ENCODE results near the gene CHL1. TPM values are rescaled to one million over a fixed set of nuclear protein-coding genes. Genes with fewer than 3 reads are reported as not detected.

The CHL1 gene
- total and polyA plus RNA-seq, 2 of the 8 experiments (the other 6 are each of a cell fraction or from before 2014, with no cell fraction given): 0.05 to 0.99 TPM

- H4K8ac ChIP-seq (ENCODE audit: extremely low read depth, insufficient read depth, low read length): no peak overlapping the region
- H3K79me1 ChIP-seq (ENCODE audit: low read depth, low read length): no peaks in the 10 kb centered on the region
- H2BK12ac ChIP-seq (ENCODE audit: low read depth, low read length): no peak overlapping the region
- H3K27me3 ChIP-seq (replicated peaks in 1 of 4; ENCODE audit: control insufficient read depth in 3 of 4, extremely low read depth in 1 of 4, insufficient read depth in 3 of 4, low read length in 3 of 4): peaks cover 0 to 8% (median 1%) of the 10 kb centered on the region in 4 experiments; a peak in 3 of 7 replicates
- H3K23ac ChIP-seq (ENCODE audit: insufficient read length): no peak overlapping the region
- H3K79me2 ChIP-seq (ENCODE audit: control insufficient read depth in 1 of 2, insufficient read depth in 2 of 2, low read length in 2 of 2): no peaks in the 10 kb centered on the region
- H3K18ac ChIP-seq (ENCODE audit: extremely low read depth, low read length): no peak overlapping the region
- DNase-seq (ENCODE audit: low read depth in 1 of 2, low spot score in 2 of 2) (no peak), FAIRE-seq (no peak)
- ChIA-PET CTCF (ENCODE audit: partially characterized antibody) (interaction anchor here (0.6 to 3.4 kb wide), 5 partner anchors 10 to 446 kb away, joined by 3 to 11 read pairs (median 4); no protein-coding TSS in a partner anchor), POLR2A (ENCODE audit: partially characterized antibody) (no interaction called here)
- H2BK20ac ChIP-seq (ENCODE audit: low read length): no peak overlapping the region
- no peak overlapping the region for H4K91ac ChIP-seq (replicated peaks; ENCODE audit: insufficient read length, low read length)
- H2BK5ac ChIP-seq (ENCODE audit: low read depth, low read length): no peak overlapping the region
- no peak overlapping the region for H2BK120ac ChIP-seq (replicated peaks; ENCODE audit: low read depth, low read length)
- no peaks in the 10 kb centered on the region; the same call in 1 of the 2 replicates for H3K23me2 ChIP-seq (ENCODE audit: low read depth, low read length)
- TF ChIP-seq MAFK (IDR thresholded peaks at IDR 0.05; ENCODE audit: low read depth, low read length): no peak
- peak in 1 of 2 experiments; percentile 34; a peak in 2 of 4 replicates for TF ChIP-seq RAD21 (IDR thresholded peaks at IDR 0.05 in 1 of 2, conservative IDR thresholded peaks at IDR 0.05 in 1 of 2; ENCODE audit: low read depth in 2 of 2, low read length in 2 of 2)
- H3K4ac ChIP-seq (replicated peaks; ENCODE audit: insufficient read length, low read depth, low read length): no peak overlapping the region
- no peaks in the 10 kb centered on the region for H3K9me3 ChIP-seq (ENCODE audit: insufficient read depth in 2 of 2, low read depth in 1 of 2, low read length in 1 of 2)
- H3K4me2 ChIP-seq (ENCODE audit: insufficient read depth in 1 of 2, low read depth in 2 of 2, low read length in 2 of 2): no peak overlapping the region
- H2BK15ac ChIP-seq (ENCODE audit: low read length): no peak overlapping the region
- no peak overlapping the region for H3K4me3 ChIP-seq (ENCODE audit: extremely low read depth in 1 of 4, insufficient read depth in 2 of 4, low read depth in 3 of 4, low read length in 4 of 4)
- no peak overlapping the region for H3K9ac ChIP-seq (replicated peaks in 1 of 4; ENCODE audit: extremely low read depth in 1 of 4, low read depth in 3 of 4, low read length in 3 of 4)
- no peak overlapping the region for H3K14ac ChIP-seq (ENCODE audit: insufficient read length)
- H3K56ac ChIP-seq (replicated peaks; ENCODE audit: insufficient read length, low read depth, low read length): no peak overlapping the region
- no peak overlapping the region for H2AK5ac ChIP-seq (ENCODE audit: low read depth, low read length)
- H3K27ac ChIP-seq (ENCODE audit: low read depth, low read length): no peak overlapping the region
- no peak overlapping the region for H4K5ac ChIP-seq (ENCODE audit: insufficient read length, low read depth, low read length)
- no peaks in the 10 kb centered on the region for H4K20me1 ChIP-seq (replicated peaks in 1 of 2; ENCODE audit: control insufficient read depth in 1 of 2, insufficient read depth in 2 of 2, low read length in 2 of 2)
- no peaks in the 10 kb centered on the region for H3K4me1 ChIP-seq (replicated peaks in 1 of 4; ENCODE audit: control insufficient read depth in 3 of 4, insufficient read depth in 4 of 4, low read length in 3 of 4)
- H2AFZ ChIP-seq (ENCODE audit: low read length): no peak overlapping the region
- H3K36me3 ChIP-seq (ENCODE audit: control insufficient read depth in 2 of 4, insufficient read depth in 4 of 4, low read length in 3 of 4): no peaks in the 10 kb centered on the region
Observed at GRCh38 chr3:414063-414462, 217.5 kb downstream of the CHL1 start.
